Activated CD4-positive, CD25-positive, alpha-beta regulatory T cell treated with anti-CD3 and anti-CD28 coated beads, Interleukin-2, amount 50 U/mL, for 16 hours (primary cell): Measurements from ENCODE around the gene LIPJ.

Source experiments
- DNase-seq: peaks from one replicate; pipeline ENCODE4 v3.0.0-alpha.2; 2020; ENCODE audit warnings: low read depth, low spot score

The LIPJ gene

GRCh38 chr10:88594482-88594881, 7.9 kb downstream of the LIPJ start:
- DNase-seq: no peak

- DNase-seq: no peak
These were observed 11.5 kb downstream of the LIPJ start for GRCh38 chr10:88598055-88598454.

GRCh38 chr10:88608052-88608732, 21.6 kb downstream of the LIPJ start:
- no peak for DNase-seq

- no peak for DNase-seq
These were observed 22.2 kb downstream of the LIPJ start for GRCh38 chr10:88608780-88609179.

- DNase-seq: no peak
These were observed 29.9 kb downstream of the LIPJ start for GRCh38 chr10:88616250-88616977.

GRCh38 chr10:88617772-88618300, 31.3 kb downstream of the LIPJ start:
- DNase-seq: no peak

- no peak for DNase-seq
These were observed 31.9 kb downstream of the LIPJ start for GRCh38 chr10:88618496-88618895.

GRCh38 chr10:88620441-88620840, 33.9 kb downstream of the LIPJ start:
- no peak for DNase-seq

GRCh38 chr10:88623835-88624234, 37.3 kb downstream of the LIPJ start:
- no peak for DNase-seq

- DNase-seq: no peak
These were observed 38.3 kb downstream of the LIPJ start for GRCh38 chr10:88624840-88625239.

GRCh38 chr10:88640186-88640585, 53.6 kb downstream of the LIPJ start:
- DNase-seq: no peak

- no peak for DNase-seq
These were observed 55.6 kb downstream of the LIPJ start for GRCh38 chr10:88642209-88642608.

- DNase-seq: no peak
These were observed 56.4 kb downstream of the LIPJ start for GRCh38 chr10:88642963-88643362.

GRCh38 chr10:88647061-88647615, 60.6 kb downstream of the LIPJ start:
- DNase-seq: no peak

GRCh38 chr10:88651101-88651551, 64.6 kb downstream of the LIPJ start:
- no peak for DNase-seq

GRCh38 chr10:88652616-88653015, 66.1 kb downstream of the LIPJ start:
- DNase-seq: no peak
